Fibroblast of mammary gland (primary cell): ENCODE measurements around the gene DHRS11.

ENCODE experiments used
- DNase-seq: peaks from one replicate; pipeline ENCODE4 v3.0.0-alpha.2; 2010; ENCODE audit warnings: low read depth
- H3K4me3 ChIP-seq: 2 replicates; pipeline ENCODE4 v1.5.1; 2011; ENCODE audit warnings: low read depth, mild to moderate bottlenecking, low read length, moderate library complexity; ENCODE audit not compliant: control insufficient read depth
- CTCF ChIP-seq: conservative IDR thresholded peaks from 2 replicates; pipeline ENCODE4 v1.5.1; 2011; ENCODE audit warnings: low read depth, low read length, inconsistent platforms; ENCODE audit not compliant: control insufficient read depth, insufficient read depth

Gene DHRS11

GRCh38 chr17:36614081-36614480 is 22.4 kb downstream of the DHRS11 start:
- no peak for DNase-seq
- TF ChIP-seq CTCF = no peak
- H3K4me3 ChIP-seq = no peak overlapping the region

DNA sequence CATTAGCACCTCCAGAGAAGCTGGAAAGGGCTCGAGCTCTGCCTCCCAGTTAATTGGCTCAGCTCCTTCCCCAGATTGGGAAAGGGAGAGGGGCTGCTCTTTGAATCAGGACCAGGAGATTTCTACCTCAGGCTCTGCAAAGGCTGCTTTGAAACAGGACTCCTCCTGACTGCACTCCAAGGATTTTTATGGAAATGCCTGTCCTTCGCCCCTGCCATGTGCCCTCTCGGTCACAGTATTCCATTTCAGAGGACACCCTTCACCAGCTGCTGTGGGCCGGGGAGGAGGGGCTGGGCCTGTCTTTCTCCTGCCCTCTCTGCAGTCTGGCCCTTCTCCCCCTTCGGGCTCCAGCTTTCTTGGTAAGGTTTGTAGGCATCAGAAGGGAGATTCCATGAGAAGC is 23.3 kb downstream of the DHRS11 start:
- no peak overlapping the region for H3K4me3 ChIP-seq
- DNase-seq = no peak
- TF ChIP-seq CTCF = no peak

- no peak for DNase-seq
- no peak overlapping the region for H3K4me3 ChIP-seq
- TF ChIP-seq CTCF = no peak
These were observed 24.7 kb downstream of the DHRS11 start for GRCh38 chr17:36616061-36617029.

- H3K4me3 ChIP-seq = no peak overlapping the region
- no peak for DNase-seq
- no peak for TF ChIP-seq CTCF
These were observed 26.1 kb downstream of the DHRS11 start for GRCh38 chr17:36617773-36618172.

- no peak for DNase-seq
- no peak for TF ChIP-seq CTCF
- no peak overlapping the region for H3K4me3 ChIP-seq
These were observed 31.6 kb downstream of the DHRS11 start for GRCh38 chr17:36623281-36623680.

- no peak for DNase-seq
- H3K4me3 ChIP-seq = no peak overlapping the region
- TF ChIP-seq CTCF = no peak
These were observed 33.5 kb downstream of the DHRS11 start for GRCh38 chr17:36625188-36625587.
